GM12878 (cell line): ENCODE data around the gene SEMA3B. TPM values are rescaled to one million over a fixed set of nuclear protein-coding genes. Genes with fewer than 3 reads are reported as not detected.

Experiments
- CBFB ChIP-seq: IDR thresholded peaks from 2 replicates; pipeline ENCODE4 v1.6.1; 2016; ENCODE audit warnings: antibody characterized with exemption, low read depth
- CEBPB ChIP-seq, 2 experiments: fragments of 150-350 bp in 1 of 2; IDR thresholded peaks; 2 replicates each; pipeline ENCODE4 v1.6.1; 2012 to 2014; ENCODE audit warnings: low read depth in 2 of 2, low read length in 2 of 2, borderline replicate concordance in 1 of 2, inconsistent platforms in 1 of 2
- CHD4 ChIP-seq: fragments of 200-600 bp; sonication (generic); IDR thresholded peaks from 2 replicates; pipeline ENCODE4 v1.6.1; 2016; ENCODE audit warnings: mild to moderate bottlenecking
- CTCF ChIP-seq, 3 experiments: IDR thresholded peaks in 2 of 3; conservative IDR thresholded peaks in 1 of 3; 2 replicates each; pipeline ENCODE4 v1.5.1; 2011; ENCODE audit warnings: low read depth in 3 of 3, low read length in 3 of 3, mild to moderate bottlenecking in 3 of 3, control low read depth in 2 of 3, moderate library complexity in 2 of 3, inconsistent platforms in 1 of 3, mixed read lengths in 1 of 3; ENCODE audit not compliant: control insufficient read depth in 2 of 3, insufficient read depth in 1 of 3; ENCODE audit errors: extremely low read depth in 1 of 3
- EED ChIP-seq: sonication (generic); IDR thresholded peaks from 2 replicates; pipeline ENCODE4 v1.6.1; 2016; ENCODE audit warnings: antibody characterized with exemption, low read depth
- HSF1 ChIP-seq: fragments of 150-350 bp; IDR thresholded peaks from 2 replicates; pipeline ENCODE4 v1.6.1; 2014; ENCODE audit warnings: mild to moderate bottlenecking, low read depth, low read length
- IKZF1 ChIP-seq: fragments of 450-650 bp; conservative IDR thresholded peaks from 2 replicates; pipeline ENCODE4 v1.6.1; 2017; ENCODE audit warnings: antibody characterized with exemption, mild to moderate bottlenecking
- KDM1A ChIP-seq: fragments of 200-600 bp; sonication (generic); IDR thresholded peaks from 2 replicates; pipeline ENCODE4 v1.6.1; 2016; ENCODE audit warnings: borderline replicate concordance
- MXI1 ChIP-seq: fragments of 150-350 bp; IDR thresholded peaks from 2 replicates; pipeline ENCODE4 v1.6.1; 2011; ENCODE audit warnings: low read depth, mild to moderate bottlenecking, inconsistent platforms, low read length, improper control_type of control experiment
- NFYA ChIP-seq: IDR thresholded peaks from 2 replicates; pipeline ENCODE4 v1.6.1; 2011; ENCODE audit warnings: low read depth, mild to moderate bottlenecking, low read length, improper control_type of control experiment, borderline replicate concordance
- NR2F1 ChIP-seq: fragments of 450-650 bp; conservative IDR thresholded peaks from 2 replicates; pipeline ENCODE4 v1.6.1; 2017; ENCODE audit warnings: mild to moderate bottlenecking
- NRF1 ChIP-seq: conservative IDR thresholded peaks from 2 replicates; pipeline ENCODE4 v1.6.1; 2011; ENCODE audit warnings: mild to moderate bottlenecking, low read depth, low read length, improper control_type of control experiment
- PAX5 ChIP-seq: IDR thresholded peaks from 2 replicates; pipeline ENCODE4 v1.6.1; 2011; ENCODE audit warnings: low read depth, low read length, borderline replicate concordance
- PAX8 ChIP-seq: fragments of 450-650 bp; IDR thresholded peaks from 2 replicates; pipeline ENCODE4 v1.6.1; 2017; ENCODE audit warnings: mild to moderate bottlenecking, moderate library complexity
- POLR2AphosphoS5 ChIP-seq: IDR thresholded peaks from 2 replicates; pipeline ENCODE4 v1.6.1; 2011; ENCODE audit warnings: mild to moderate bottlenecking, low read length, inconsistent platforms
- RCOR1 ChIP-seq: conservative IDR thresholded peaks from 2 replicates; pipeline ENCODE4 v1.6.1; 2012; ENCODE audit warnings: low read depth, low read length, improper control_type of control experiment
- RELA ChIP-seq: fragments of 450-650 bp; IDR thresholded peaks from 2 replicates; pipeline ENCODE4 v1.8.0; 2014; ENCODE audit warnings: borderline replicate concordance; ENCODE audit not compliant: partially characterized antibody
- RUNX3 ChIP-seq: IDR thresholded peaks from 2 replicates; pipeline ENCODE4 v1.6.1; 2012; ENCODE audit warnings: low read length, inconsistent platforms
- SMARCA5 ChIP-seq: fragments of 450-650 bp; IDR thresholded peaks from 2 replicates; pipeline ENCODE4 v1.6.1; 2017; ENCODE audit warnings: mild to moderate bottlenecking
- SREBF2 ChIP-seq: IDR thresholded peaks from 2 replicates; pipeline ENCODE4 v1.6.1; 2012; ENCODE audit warnings: mild to moderate bottlenecking, low read length
- SRF ChIP-seq, 2 experiments: IDR thresholded peaks; 2 replicates each; pipeline ENCODE4 v1.6.1; 2011; ENCODE audit warnings: low read depth in 2 of 2, low read length in 2 of 2, mild to moderate bottlenecking in 1 of 2, moderate library complexity in 1 of 2
- TAF1 ChIP-seq: IDR thresholded peaks from 2 replicates; pipeline ENCODE4 v1.6.1; 2011; ENCODE audit warnings: mild to moderate bottlenecking, low read depth, low read length, borderline replicate concordance
- TCF7 ChIP-seq: IDR thresholded peaks from 2 replicates; pipeline ENCODE4 v1.6.1; 2014; ENCODE audit warnings: antibody characterized with exemption, borderline replicate concordance
- YY1 ChIP-seq: IDR thresholded peaks from 2 replicates; pipeline ENCODE4 v1.6.1; 2011; ENCODE audit warnings: low read depth, mild to moderate bottlenecking, low read length
- ZBED1 ChIP-seq: IDR thresholded peaks from 2 replicates; pipeline ENCODE4 v1.6.1; 2016; ENCODE audit warnings: borderline replicate concordance
- ZNF207 ChIP-seq: fragments of 450-650 bp; IDR thresholded peaks from 2 replicates; pipeline ENCODE4 v1.6.1; 2014; ENCODE audit warnings: antibody characterized with exemption, mild to moderate bottlenecking, borderline replicate concordance
- ZNF24 ChIP-seq: fragments of 450-650 bp; IDR thresholded peaks from 2 replicates; pipeline ENCODE4 v1.6.1; 2017; ENCODE audit warnings: antibody characterized with exemption, mild to moderate bottlenecking
- ZNF274 ChIP-seq: IDR thresholded peaks from one replicate; pipeline ENCODE4 v1.8.0; 2011; ENCODE audit not compliant: insufficient read length, insufficient read depth
- polyA plus RNA-seq, 11 experiments: library from polyadenylated mRNA; depleted of rRNA in 4 of 11; unstranded in 6 of 11; stranded (reverse) in 5 of 11; fragments of >200 nt; fragmentation: Nextera tagmentation in 4 of 11; fragmentation: Illumina TruSeq in 1 of 11; extraction: Ambion mirVana in 4 of 11; extraction: Trizol in 1 of 11; gene quantifications; 1 replicate in 1 of 11; 2 replicates in 10 of 11; pipeline versions ENCODE4 v1.2.1 to v1.2.3, GENCODE V29; 2011 to 2016; ENCODE audit warnings: inconsistent platforms in 2 of 11, missing spikeins in 2 of 11, low read depth in 1 of 11
- total RNA-seq, 4 experiments: library from RNA; depleted of rRNA in 3 of 4; stranded (reverse); fragments of >200 nt in 3 of 4; fragmentation: Illumina TruSeq in 1 of 4; extraction: Trizol in 1 of 4; gene quantifications; 2 replicates each; pipeline versions ENCODE4 v1.2.1 to v1.2.3, GENCODE V29; 2013 to 2021
- TF ChIP-seq, protein P1 (sequence below): IDR thresholded peaks from 2 replicates; pipeline ENCODE4 v1.6.1; 2012; ENCODE audit warnings: low read length, inconsistent platforms

The SEMA3B gene
- total and polyA plus RNA-seq, 10 of the 15 experiments (the other 5 are each of a cell fraction or from before 2014, with no cell fraction given) = 0.06 to 0.59 (median 0.14) TPM; not detected in 2

DNA sequence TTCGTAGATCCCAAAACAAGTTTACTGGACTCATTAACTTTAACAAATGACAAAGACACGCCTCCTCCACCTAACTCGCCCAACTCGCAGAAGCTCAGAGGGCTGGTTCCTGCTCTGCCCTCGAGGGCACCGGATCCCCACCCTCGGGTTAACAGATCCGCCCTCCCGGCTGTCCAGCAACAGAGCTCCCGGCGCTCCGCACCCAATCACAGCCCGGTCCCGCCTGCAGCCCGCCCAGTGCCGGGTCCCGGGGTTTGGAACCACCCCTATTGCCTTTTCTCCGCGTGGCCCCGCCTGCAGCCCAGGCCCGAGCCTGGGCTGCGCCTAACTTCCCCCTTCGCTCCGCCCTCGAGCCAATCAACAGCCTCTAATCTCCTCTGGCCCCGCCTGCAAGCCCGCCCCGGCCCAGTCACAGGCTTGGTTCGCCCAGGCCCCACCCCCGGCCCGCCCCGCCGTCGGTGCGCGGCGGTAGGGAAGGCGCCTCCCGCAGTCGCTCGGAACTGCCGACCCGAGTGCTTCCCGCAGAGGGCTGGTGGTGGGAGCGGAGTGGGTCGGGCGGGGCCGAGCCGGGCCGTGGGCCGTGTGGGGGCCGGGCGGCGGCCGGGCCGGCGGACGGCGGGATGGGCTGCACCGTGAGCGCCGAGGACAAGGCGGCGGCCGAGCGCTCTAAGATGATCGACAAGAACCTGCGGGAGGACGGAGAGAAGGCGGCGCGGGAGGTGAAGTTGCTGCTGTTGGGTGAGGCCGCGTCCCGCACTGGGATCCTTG is 33.0 kb upstream of the SEMA3B start, which contains the start of gene GNAI2 (continued):
- no peak for TF ChIP-seq EED
- TF ChIP-seq NR2F1 = peak; percentile 31; the same call in 1 of the 2 replicates
- TF ChIP-seq RELA = peak; percentile 15
- TF ChIP-seq SREBF2 = no peak
- no peak for TF ChIP-seq PAX5
- peak; percentile 68 for TF ChIP-seq MXI1
- TF ChIP-seq KDM1A = no peak
- no peak for TF ChIP-seq RCOR1
- 0 out of 2 replicates have a peak, but pooled peaks have one; percentile 27 for TF ChIP-seq RUNX3
- TF ChIP-seq SMARCA5 = peak; percentile 87
- TF ChIP-seq NRF1 = no peak; the same call in 1 of the 2 replicates
- no peak for TF ChIP-seq CHD4
- 0 out of 4 replicates have a peak, but pooled peaks of 1 of the 2 experiments have one; percentile 9 for TF ChIP-seq SRF (IDR thresholded peaks at IDR 0.05; ENCODE audit: low read depth in 2 of 2, low read length in 2 of 2)
- peak; percentile 98 for TF ChIP-seq TAF1
- no peak for TF ChIP-seq PAX8
- TF ChIP-seq CEBPB (IDR thresholded peaks at IDR 0.05; ENCODE audit: borderline replicate concordance in 1 of 2, low read depth in 2 of 2, low read length in 2 of 2) = no peak
- TF ChIP-seq IKZF1 = peak; percentile 50
- TF ChIP-seq, protein P1, sequence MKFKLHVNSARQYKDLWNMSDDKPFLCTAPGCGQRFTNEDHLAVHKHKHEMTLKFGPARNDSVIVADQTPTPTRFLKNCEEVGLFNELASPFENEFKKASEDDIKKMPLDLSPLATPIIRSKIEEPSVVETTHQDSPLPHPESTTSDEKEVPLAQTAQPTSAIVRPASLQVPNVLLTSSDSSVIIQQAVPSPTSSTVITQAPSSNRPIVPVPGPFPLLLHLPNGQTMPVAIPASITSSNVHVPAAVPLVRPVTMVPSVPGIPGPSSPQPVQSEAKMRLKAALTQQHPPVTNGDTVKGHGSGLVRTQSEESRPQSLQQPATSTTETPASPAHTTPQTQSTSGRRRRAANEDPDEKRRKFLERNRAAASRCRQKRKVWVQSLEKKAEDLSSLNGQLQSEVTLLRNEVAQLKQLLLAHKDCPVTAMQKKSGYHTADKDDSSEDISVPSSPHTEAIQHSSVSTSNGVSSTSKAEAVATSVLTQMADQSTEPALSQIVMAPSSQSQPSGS = no peak
- no peak for TF ChIP-seq ZBED1
- no peak for TF ChIP-seq CTCF (IDR thresholded peaks at IDR 0.05 in 2 of 3, conservative IDR thresholded peaks at IDR 0.05 in 1 of 3; ENCODE audit: control insufficient read depth in 2 of 3, extremely low read depth in 1 of 3, insufficient read depth in 1 of 3, low read depth in 3 of 3, low read length in 3 of 3)
- TF ChIP-seq TCF7 = no peak
- TF ChIP-seq YY1 = peak; percentile 39; the same call in 1 of the 2 replicates
- TF ChIP-seq ZNF207 = no peak
- no peak for TF ChIP-seq CBFB
- no peak for TF ChIP-seq NFYA
- TF ChIP-seq ZNF274 = no peak
- no peak for TF ChIP-seq HSF1
- TF ChIP-seq ZNF24 = no peak
- peak; percentile 91 for TF ChIP-seq POLR2AphosphoS5
